Measurements from ENCODE around the gene C10orf53. TPM values are rescaled to one million over a fixed set of nuclear protein-coding genes. Genes with fewer than 3 reads are reported as not detected.

Gene C10orf53
- total and polyA plus RNA-seq, 2 experiments from 2014 or later: not detected

- Histone ChIP-seq H4K20me1 (ENCODE audit: insufficient read depth, poor library complexity, severe bottlenecking) (no peaks in the 10 kb centered on the region), H3K36me3 (replicated peaks; ENCODE audit: insufficient read depth, low read depth) (no peaks in the 10 kb centered on the region), H3K79me2 (no peaks in the 10 kb centered on the region), H3K9me3 (ENCODE audit: low read depth) (no peaks in the 10 kb centered on the region), H3K9me2 (replicated peaks; ENCODE audit: insufficient read depth) (no peaks in the 10 kb centered on the region), H3K27ac (no peak overlapping the region), H3K4me2 (no peak overlapping the region), H2AFZ (no peak overlapping the region), H3K4me3 (no peak overlapping the region), H3K4me1 (ENCODE audit: insufficient read depth) (no peaks in the 10 kb centered on the region), H3K27me3 (peaks cover 2% of the 10 kb centered on the region)
- TF ChIP-seq EZH2phosphoT487 (IDR thresholded peaks at IDR 0.05; ENCODE audit: low read depth, severe bottlenecking, unreplicated experiment) (no peak), CTCF (IDR thresholded peaks at IDR 0.05; ENCODE audit: poor library complexity) (no peak), EZH2 (IDR thresholded peaks at IDR 0.05; ENCODE audit: borderline replicate concordance) (no peak)
- DNase-seq (ENCODE audit: low spot score): no peak
- 76% methylated on average over 6 of the region's 6 CpGs for WGBS (ENCODE audit: low lambda C conversion rate, missing lambda C conversion rate)
Observed at GRCh38 chr10:49663596-49663995, 15.9 kb upstream of the C10orf53 start.

GRCh38 chr10:49664006-49664841 lies 15.2 kb upstream of the C10orf53 start:
- Histone ChIP-seq H3K27ac (no peak overlapping the region), H4K20me1 (ENCODE audit: insufficient read depth, poor library complexity, severe bottlenecking) (no peaks in the 10 kb centered on the region), H3K27me3 (peaks cover 3% of the 10 kb centered on the region), H2AFZ (no peak overlapping the region), H3K4me3 (no peak overlapping the region), H3K9me3 (ENCODE audit: low read depth) (no peaks in the 10 kb centered on the region), H3K79me2 (no peaks in the 10 kb centered on the region), H3K4me1 (ENCODE audit: insufficient read depth) (no peaks in the 10 kb centered on the region), H3K9me2 (replicated peaks; ENCODE audit: insufficient read depth) (no peaks in the 10 kb centered on the region), H3K36me3 (replicated peaks; ENCODE audit: insufficient read depth, low read depth) (no peaks in the 10 kb centered on the region), H3K4me2 (no peak overlapping the region)
- 86% methylated on average over 7 of the region's 7 CpGs for WGBS (ENCODE audit: low lambda C conversion rate, missing lambda C conversion rate)
- TF ChIP-seq CTCF (IDR thresholded peaks at IDR 0.05; ENCODE audit: poor library complexity) (no peak), EZH2 (IDR thresholded peaks at IDR 0.05; ENCODE audit: borderline replicate concordance) (no peak), EZH2phosphoT487 (IDR thresholded peaks at IDR 0.05; ENCODE audit: low read depth, severe bottlenecking, unreplicated experiment) (no peak)
- DNase-seq (ENCODE audit: low spot score): no peak

- Histone ChIP-seq H3K4me2 (no peak overlapping the region), H3K4me3 (no peak overlapping the region), H3K36me3 (replicated peaks; ENCODE audit: insufficient read depth, low read depth) (no peaks in the 10 kb centered on the region), H2AFZ (no peak overlapping the region), H3K79me2 (no peaks in the 10 kb centered on the region), H3K27me3 (peaks cover 3% of the 10 kb centered on the region), H3K9me2 (replicated peaks; ENCODE audit: insufficient read depth) (no peaks in the 10 kb centered on the region), H3K4me1 (ENCODE audit: insufficient read depth) (no peaks in the 10 kb centered on the region), H3K9me3 (ENCODE audit: low read depth) (no peaks in the 10 kb centered on the region), H3K27ac (no peak overlapping the region), H4K20me1 (ENCODE audit: insufficient read depth, poor library complexity, severe bottlenecking) (no peaks in the 10 kb centered on the region)
- no peak for TF ChIP-seq EZH2 (IDR thresholded peaks at IDR 0.05; ENCODE audit: borderline replicate concordance)
- TF ChIP-seq EZH2phosphoT487 (IDR thresholded peaks at IDR 0.05; ENCODE audit: low read depth, severe bottlenecking, unreplicated experiment): no peak
- no peak for TF ChIP-seq CTCF (IDR thresholded peaks at IDR 0.05; ENCODE audit: poor library complexity)
- WGBS (ENCODE audit: low lambda C conversion rate, missing lambda C conversion rate): 80% methylated on average over 4 of the region's 4 CpGs
- no peak for DNase-seq (ENCODE audit: low spot score)
Observed at GRCh38 chr10:49664842-49665355, 14.6 kb upstream of the C10orf53 start.

Measured in hepatocyte (in vitro differentiated cells).